Activated T-cell treated with anti-CD3 and anti-CD28 coated beads for 24 hours (primary cell): Measurements from ENCODE around the gene PGD.
"Not testable (repeated sequence)": the region's sequence is repeated elsewhere in the genome, so short reads cannot be mapped to it uniquely, and the experiment has no call there.

Source experiments
- DNase-seq: peaks from one replicate; pipeline ENCODE4 v3.0.0-alpha.2; 2020; ENCODE audit warnings: low read depth

Gene PGD

GRCh38 chr1:10398734-10399443 lies at the start of gene PGD:
Gene PGD (plus strand): TSS chr1:10399064. CDS start chr1:10399118, 54 bp downstream.
- DNase-seq: peak; percentile 97

GRCh38 chr1:10353282-10353681 lies 45.6 kb upstream of the PGD start:
- no peak for DNase-seq

GRCh38 chr1:10353693-10354092 lies 45.2 kb upstream of the PGD start:
- DNase-seq: no peak

GRCh38 chr1:10360045-10360444 lies 38.8 kb upstream of the PGD start:
- DNase-seq: no peak

- DNase-seq: no peak
Measured at GRCh38 chr1:10361515-10361914, 37.3 kb upstream of the PGD start.

GRCh38 chr1:10368194-10368593 lies 30.7 kb upstream of the PGD start:
- DNase-seq: no peak

- no peak for DNase-seq
Measured at GRCh38 chr1:10374442-10374860, 24.4 kb upstream of the PGD start.

GRCh38 chr1:10377365-10378029 lies 21.4 kb upstream of the PGD start:
- not testable (repeated sequence) for DNase-seq

- no peak for DNase-seq
Measured at GRCh38 chr1:10378081-10378841, 20.6 kb upstream of the PGD start.

GRCh38 chr1:10379101-10379620 lies 19.7 kb upstream of the PGD start:
- no peak for DNase-seq

- DNase-seq: no peak
Measured at GRCh38 chr1:10379676-10380075, 19.2 kb upstream of the PGD start.

- no peak for DNase-seq
Measured at GRCh38 chr1:10380594-10381275, 18.1 kb upstream of the PGD start.

- DNase-seq: no peak
Measured at GRCh38 chr1:10383630-10384029, 15.2 kb upstream of the PGD start.

GRCh38 chr1:10384219-10384618 lies 14.6 kb upstream of the PGD start:
- no peak for DNase-seq

- no peak for DNase-seq
Measured at GRCh38 chr1:10386761-10387676, 11.8 kb upstream of the PGD start.

GRCh38 chr1:10387677-10388386 lies 11.0 kb upstream of the PGD start:
- no peak for DNase-seq

- no peak for DNase-seq
Measured at GRCh38 chr1:10388387-10388715, 10.5 kb upstream of the PGD start.

GRCh38 chr1:10389271-10389973 lies 9.4 kb upstream of the PGD start:
- no peak for DNase-seq

GRCh38 chr1:10396870-10397269 lies 2.0 kb upstream of the PGD start:
- DNase-seq: no peak

- no peak for DNase-seq
Measured at GRCh38 chr1:10398278-10398733, 558 bp upstream of the PGD start.
